ENCODE results near the gene S1PR5. TPM values are rescaled to one million over a fixed set of nuclear protein-coding genes. Genes with fewer than 3 reads are reported as not detected.

The S1PR5 gene
- polyA plus RNA-seq, 3 donors, result 0.18 to 0.46 TPM; not detected in 1

- Histone ChIP-seq H3K27me3 (ENCODE audit: control insufficient read depth in 2 of 2, insufficient read depth in 2 of 2, low read length in 2 of 2) (no peaks in the 10 kb centered on the region), H3K79me2 (ENCODE audit: insufficient read depth, low read length) (no peaks in the 10 kb centered on the region), H3K9me3 (replicated peaks in 1 of 2; ENCODE audit: control insufficient read depth in 1 of 2, insufficient read depth in 1 of 2, low read length in 2 of 2) (no peaks in the 10 kb centered on the region), H3K9ac (ENCODE audit: insufficient read depth, low read length, poor library complexity, severe bottlenecking) (no peak overlapping the region), H3K4me2 (replicated peaks; ENCODE audit: extremely low read depth, low read length, poor library complexity, severe bottlenecking) (no peak overlapping the region), H3K36me3 (replicated peaks in 1 of 2; ENCODE audit: control insufficient read depth in 1 of 2, insufficient read depth in 2 of 2, low read length in 2 of 2) (no peaks in the 10 kb centered on the region), H2AFZ (ENCODE audit: insufficient read depth, low read depth, low read length, poor library complexity, severe bottlenecking) (no peak overlapping the region), H4K20me1 (ENCODE audit: insufficient read depth, low read length) (no peaks in the 10 kb centered on the region), H3K4me3 (replicated peaks in 1 of 3; ENCODE audit: low read depth in 2 of 3, low read length in 3 of 3) (no peak overlapping the region), H3K27ac (ENCODE audit: low read depth in 1 of 2, low read length in 2 of 2) (no peak overlapping the region), H3K4me1 (ENCODE audit: control insufficient read depth in 1 of 2, insufficient read depth in 2 of 2, low read length in 2 of 2) (no peaks in the 10 kb centered on the region)
- peaks cover 0 to 2% (median 0%) of the 10 kb centered on the region in 7 donors for H3K9me3 Mint-ChIP-seq
- H3K4me1 Mint-ChIP-seq, result no peaks in the 10 kb centered on the region
- no peak overlapping the region for H3K4me3 Mint-ChIP-seq
- H3K27me3 Mint-ChIP-seq (ENCODE audit: low read depth in 3 of 3), result peaks cover under 1 to 13% (median 2%) of the 10 kb centered on the region in 3 donors
- TF ChIP-seq CTCF (IDR thresholded peaks at IDR 0.05), result no peak
- intact Hi-C loops (cut with micrococcal nuclease), result no loop called here
- WGBS (ENCODE audit: insufficient coverage), result 100% methylated on average over 1 of the region's 5 CpGs
- H3K27ac Mint-ChIP-seq, result peak overlapping the region in 1 of 7 donors; percentile 64
- no peak for DNase-seq
- H3K36me3 Mint-ChIP-seq, result no peaks in the 10 kb centered on the region
These were observed 44.1 kb downstream of the S1PR5 start for GRCh38 chr19:10473192-10473591.

GRCh38 chr19:10471909-10472308, 45.3 kb downstream of the S1PR5 start:
- Mint-ChIP-seq H3K4me1 (no peaks in the 10 kb centered on the region), H3K27ac (no peak overlapping the region), H3K36me3 (peaks cover 2 to 5% of the 10 kb centered on the region in 2 donors), H3K27me3 (ENCODE audit: low read depth in 3 of 3) (peaks cover 1 to 13% (median 2%) of the 10 kb centered on the region in 3 donors), H3K4me3 (no peak overlapping the region), H3K9me3 (peaks cover 0 to 2% (median 0%) of the 10 kb centered on the region in 7 donors)
- peaks cover 4 to 6% of the 10 kb centered on the region in 2 donors for H3K36me3 ChIP-seq (replicated peaks in 1 of 2; ENCODE audit: control insufficient read depth in 1 of 2, insufficient read depth in 2 of 2, low read length in 2 of 2)
- no peaks in the 10 kb centered on the region for H3K27me3 ChIP-seq (ENCODE audit: control insufficient read depth in 2 of 2, insufficient read depth in 2 of 2, low read length in 2 of 2)
- TF ChIP-seq CTCF (IDR thresholded peaks at IDR 0.05), result peak; percentile 39
- H3K27ac ChIP-seq (ENCODE audit: low read depth in 1 of 2, low read length in 2 of 2), result no peak overlapping the region
- H3K79me2 ChIP-seq (ENCODE audit: insufficient read depth, low read length), result no peaks in the 10 kb centered on the region
- no peaks in the 10 kb centered on the region for H3K4me1 ChIP-seq (ENCODE audit: control insufficient read depth in 1 of 2, insufficient read depth in 2 of 2, low read length in 2 of 2)
- no peak overlapping the region for H2AFZ ChIP-seq (ENCODE audit: insufficient read depth, low read depth, low read length, poor library complexity, severe bottlenecking)
- intact Hi-C loops (cut with micrococcal nuclease), result no loop called here
- peaks cover 2% of the 10 kb centered on the region for H4K20me1 ChIP-seq (ENCODE audit: insufficient read depth, low read length)
- no peak overlapping the region for H3K4me2 ChIP-seq (replicated peaks; ENCODE audit: extremely low read depth, low read length, poor library complexity, severe bottlenecking)
- no peak overlapping the region for H3K9ac ChIP-seq (ENCODE audit: insufficient read depth, low read length, poor library complexity, severe bottlenecking)
- WGBS (ENCODE audit: insufficient coverage), result no CpG with 5 or more reads among the region's 6 CpGs
- DNase-seq, result peak in 1 of 3 donors; percentile 10
- no peaks in the 10 kb centered on the region for H3K9me3 ChIP-seq (replicated peaks in 1 of 2; ENCODE audit: control insufficient read depth in 1 of 2, insufficient read depth in 1 of 2, low read length in 2 of 2)
- H3K4me3 ChIP-seq (replicated peaks in 1 of 3; ENCODE audit: low read depth in 2 of 3, low read length in 3 of 3), result no peak overlapping the region

Data from CD14-positive monocyte (primary cell).